HepG2 (cell line): ENCODE measurements around the gene A2ML1. TPM values are rescaled to one million over a fixed set of nuclear protein-coding genes. Genes with fewer than 3 reads are reported as not detected.

Experiments
- ATAC-seq: fragments of 200-7000 bp; cut with Tn5 transposase; 3 replicates; pipeline ENCODE4 v1.9.1; 2020; ENCODE audit warnings: mild to moderate bottlenecking, moderate library complexity
- BruUV-seq: library from RNA; stranded (reverse); fragments of 400-500 nt; replicated peaks from 2 replicates; lab custom pipeline; 2021; lab: Mats Ljungman, UMichigan
- CTCF ChIA-PET: fragments of 300-600 bp; formaldehyde crosslinking; extraction: SDS; loops from one replicate; lab custom pipeline; 2021; ENCODE audit warnings: low total read pairs, inconsistent platforms, low intra/inter-chr PET ratio; lab: Yijun Ruan, JAX
- POLR2A ChIA-PET: fragments of 350-600 bp; sonication (Branson Sonifier 250); formaldehyde crosslinking; loops from one replicate; lab custom pipeline; 2020; ENCODE audit warnings: antibody characterized with exemption, inconsistent platforms; lab: Yijun Ruan, JAX
- DNase-seq: peaks from one replicate; pipeline ENCODE4 v3.0.0-alpha.2; 2015; ENCODE audit warnings: low spot score
- FAIRE-seq: peaks from 3 replicates; lab custom pipeline; 2011; peaks lifted over from hg19 to GRCh38; lab: Jason Lieb, UNC
- H2AFZ ChIP-seq: one replicate; pipeline ENCODE4 v1.6.1; 2011; ENCODE audit warnings: low read length, inconsistent platforms
- H3K27ac ChIP-seq: fragments of 300-600 bp; 3 replicates; pipeline ENCODE4 v1.8.0; 2011; ENCODE audit warnings: mixed run types, mild to moderate bottlenecking, mixed read lengths, low read length, inconsistent platforms; ENCODE audit not compliant: insufficient read depth; ENCODE audit errors: extremely low read length
- H3K27me3 ChIP-seq, 2 experiments: fragments of 200-600 bp in 1 of 2; 2 replicates in 1 of 2; 3 replicates in 1 of 2; pipeline versions ENCODE4 v1.6.0 to v1.8.0; 2011; ENCODE audit warnings: low read length in 2 of 2, mild to moderate bottlenecking in 2 of 2, moderate library complexity in 2 of 2, inconsistent platforms in 1 of 2; ENCODE audit not compliant: insufficient read depth in 2 of 2, control insufficient read depth in 1 of 2
- H3K36me3 ChIP-seq, 2 experiments: fragments of 200-600 bp in 1 of 2; replicated peaks in 1 of 2; 2 replicates in 1 of 2; 3 replicates in 1 of 2; pipeline versions ENCODE4 v1.5.1 to v1.8.0; 2011; ENCODE audit warnings: low read length in 2 of 2, inconsistent platforms in 1 of 2; ENCODE audit not compliant: insufficient read depth in 2 of 2, control insufficient read depth in 1 of 2
- H3K4me1 ChIP-seq: 2 replicates; pipeline ENCODE4 v1.5.1; 2012; ENCODE audit warnings: low read length, inconsistent platforms; ENCODE audit not compliant: insufficient read depth
- H3K4me2 ChIP-seq: 2 replicates; pipeline ENCODE4 v1.6.0; 2011; ENCODE audit warnings: low read depth, low read length, inconsistent platforms
- H3K4me3 ChIP-seq, 3 experiments: fragments of 200-600 bp in 1 of 3; sonication (generic), shearing (Covaris generic) in 1 of 3; replicated peaks in 1 of 3; 2 replicates each; pipeline ENCODE4 v1.5.1; 2011 to 2016; ENCODE audit warnings: low read length in 3 of 3, inconsistent platforms in 2 of 3, low read depth in 2 of 3, mild to moderate bottlenecking in 2 of 3, control low read depth in 1 of 3, mixed read lengths in 1 of 3; ENCODE audit not compliant: insufficient read depth in 1 of 3
- H3K79me2 ChIP-seq: one replicate; pipeline ENCODE4 v1.6.1; 2011; ENCODE audit warnings: low read length, inconsistent platforms; ENCODE audit not compliant: insufficient read depth
- H3K9ac ChIP-seq: 2 replicates; pipeline ENCODE4 v1.6.0; 2011; ENCODE audit warnings: mild to moderate bottlenecking, low read depth, low read length, inconsistent platforms; ENCODE audit not compliant: insufficient read depth
- H3K9me3 ChIP-seq: 2 replicates; pipeline ENCODE4 v1.5.1; 2012; ENCODE audit warnings: mild to moderate bottlenecking, low read length
- H4K20me1 ChIP-seq: 2 replicates; pipeline ENCODE4 v1.6.0; 2011; ENCODE audit warnings: inconsistent platforms, mild to moderate bottlenecking, low read length, moderate library complexity; ENCODE audit not compliant: insufficient read depth
- DMTF1 ChIP-seq: sonication (generic); formaldehyde crosslinking; IDR thresholded peaks from 2 replicates; pipeline ENCODE4 v1.4.0; 2020; ENCODE audit warnings: mild to moderate bottlenecking, missing genetic modification reagents
- ISX ChIP-seq: sonication (generic); formaldehyde crosslinking; conservative IDR thresholded peaks from 2 replicates; pipeline ENCODE4 v1.5.0; 2020; ENCODE audit warnings: missing genetic modification reagents
- PHF5A ChIP-seq: IDR thresholded peaks from one replicate; pipeline ENCODE4 v1.6.1; 2018; ENCODE audit warnings: low read depth, missing genetic modification reagents; ENCODE audit not compliant: unreplicated experiment
- ZNF232 ChIP-seq: sonication (generic); formaldehyde crosslinking; IDR thresholded peaks from 2 replicates; pipeline ENCODE4 v1.4.0; 2020; ENCODE audit warnings: missing genetic modification reagents, borderline replicate concordance
- WGBS: methylation state at CpG from one replicate; pipeline ENCODE4 v1.1.6; 2017; ENCODE audit warnings: low lambda C conversion rate; 5-methylcytosine and 5-hydroxymethylcytosine counted together
- in situ Hi-C: cut with HindIII; loops from 2 replicates; pipeline ENCODE4 v1.10.0; 2017; ENCODE audit warnings: low pct_unique_long_range_greater_than_20kb; ENCODE audit not compliant: extremely low pct_ligation_motif_present
- intact Hi-C: fragments of 100-400 bp; cut with micrococcal nuclease; formaldehyde crosslinking; loops from one replicate; pipeline ENCODE4 v1.10.0; 2022; ENCODE audit not compliant: unreplicated experiment
- polyA plus RNA-seq, 8 experiments: library from polyadenylated mRNA; depleted of rRNA in 3 of 8; stranded (reverse) in 7 of 8; unstranded in 1 of 8; fragments of >200 nt; fragmentation: Illumina TruSeq in 4 of 8; extraction: Trizol in 4 of 8; gene quantifications; 2 replicates each; pipeline versions ENCODE4 v1.2.1 to v1.2.3, GENCODE V29; 2011 to 2016; ENCODE audit warnings: low read depth in 4 of 8, missing spikeins in 1 of 8, mixed read lengths in 1 of 8; ENCODE audit not compliant: insufficient read depth in 1 of 8
- total RNA-seq, 5 experiments: library from RNA; depleted of rRNA; stranded (reverse); fragments of >200 nt; fragmentation: Illumina TruSeq; extraction: Trizol; gene quantifications; 2 replicates each; pipeline ENCODE4 v1.2.3, GENCODE V29; 2016; ENCODE audit warnings: low read depth in 1 of 5
- TF ChIP-seq, protein P1 (sequence below): IDR thresholded peaks from 2 replicates; pipeline ENCODE4 v1.6.1; 2016; ENCODE audit warnings: low read depth, missing genetic modification reagents, missing compliant biosample characterization
- TF ChIP-seq, protein P2 (sequence below): sonication (generic); formaldehyde crosslinking; IDR thresholded peaks from 2 replicates; pipeline ENCODE4 v1.5.0; 2020; ENCODE audit warnings: missing genetic modification reagents
- TF ChIP-seq, protein P3 (sequence below), 2 experiments: sonication (generic) in 1 of 2; formaldehyde crosslinking in 1 of 2; IDR thresholded peaks; 2 replicates each; pipeline versions ENCODE4 v1.4.0 to v1.6.1; 2018 to 2020; ENCODE audit warnings: missing genetic modification reagents in 2 of 2, borderline replicate concordance in 1 of 2, low read depth in 1 of 2, mild to moderate bottlenecking in 1 of 2, missing biosample characterization in 1 of 2
- TF ChIP-seq, protein P4 (sequence below): sonication (generic); formaldehyde crosslinking; IDR thresholded peaks from 2 replicates; pipeline ENCODE4 v1.8.1; 2023; ENCODE audit warnings: mild to moderate bottlenecking, inconsistent platforms, moderate library complexity, missing genetic modification reagents, borderline replicate concordance

A2ML1 gene
- total and polyA plus RNA-seq, 2 of the 13 experiments (the other 11 are each of a cell fraction or from before 2014, with no cell fraction given), result not detected

- TF ChIP-seq, protein P1, sequence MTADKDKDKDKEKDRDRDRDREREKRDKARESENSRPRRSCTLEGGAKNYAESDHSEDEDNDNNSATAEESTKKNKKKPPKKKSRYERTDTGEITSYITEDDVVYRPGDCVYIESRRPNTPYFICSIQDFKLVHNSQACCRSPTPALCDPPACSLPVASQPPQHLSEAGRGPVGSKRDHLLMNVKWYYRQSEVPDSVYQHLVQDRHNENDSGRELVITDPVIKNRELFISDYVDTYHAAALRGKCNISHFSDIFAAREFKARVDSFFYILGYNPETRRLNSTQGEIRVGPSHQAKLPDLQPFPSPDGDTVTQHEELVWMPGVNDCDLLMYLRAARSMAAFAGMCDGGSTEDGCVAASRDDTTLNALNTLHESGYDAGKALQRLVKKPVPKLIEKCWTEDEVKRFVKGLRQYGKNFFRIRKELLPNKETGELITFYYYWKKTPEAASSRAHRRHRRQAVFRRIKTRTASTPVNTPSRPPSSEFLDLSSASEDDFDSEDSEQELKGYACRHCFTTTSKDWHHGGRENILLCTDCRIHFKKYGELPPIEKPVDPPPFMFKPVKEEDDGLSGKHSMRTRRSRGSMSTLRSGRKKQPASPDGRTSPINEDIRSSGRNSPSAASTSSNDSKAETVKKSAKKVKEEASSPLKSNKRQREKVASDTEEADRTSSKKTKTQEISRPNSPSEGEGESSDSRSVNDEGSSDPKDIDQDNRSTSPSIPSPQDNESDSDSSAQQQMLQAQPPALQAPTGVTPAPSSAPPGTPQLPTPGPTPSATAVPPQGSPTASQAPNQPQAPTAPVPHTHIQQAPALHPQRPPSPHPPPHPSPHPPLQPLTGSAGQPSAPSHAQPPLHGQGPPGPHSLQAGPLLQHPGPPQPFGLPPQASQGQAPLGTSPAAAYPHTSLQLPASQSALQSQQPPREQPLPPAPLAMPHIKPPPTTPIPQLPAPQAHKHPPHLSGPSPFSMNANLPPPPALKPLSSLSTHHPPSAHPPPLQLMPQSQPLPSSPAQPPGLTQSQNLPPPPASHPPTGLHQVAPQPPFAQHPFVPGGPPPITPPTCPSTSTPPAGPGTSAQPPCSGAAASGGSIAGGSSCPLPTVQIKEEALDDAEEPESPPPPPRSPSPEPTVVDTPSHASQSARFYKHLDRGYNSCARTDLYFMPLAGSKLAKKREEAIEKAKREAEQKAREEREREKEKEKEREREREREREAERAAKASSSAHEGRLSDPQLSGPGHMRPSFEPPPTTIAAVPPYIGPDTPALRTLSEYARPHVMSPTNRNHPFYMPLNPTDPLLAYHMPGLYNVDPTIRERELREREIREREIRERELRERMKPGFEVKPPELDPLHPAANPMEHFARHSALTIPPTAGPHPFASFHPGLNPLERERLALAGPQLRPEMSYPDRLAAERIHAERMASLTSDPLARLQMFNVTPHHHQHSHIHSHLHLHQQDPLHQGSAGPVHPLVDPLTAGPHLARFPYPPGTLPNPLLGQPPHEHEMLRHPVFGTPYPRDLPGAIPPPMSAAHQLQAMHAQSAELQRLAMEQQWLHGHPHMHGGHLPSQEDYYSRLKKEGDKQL, result no peak
- TF ChIP-seq, protein P2, sequence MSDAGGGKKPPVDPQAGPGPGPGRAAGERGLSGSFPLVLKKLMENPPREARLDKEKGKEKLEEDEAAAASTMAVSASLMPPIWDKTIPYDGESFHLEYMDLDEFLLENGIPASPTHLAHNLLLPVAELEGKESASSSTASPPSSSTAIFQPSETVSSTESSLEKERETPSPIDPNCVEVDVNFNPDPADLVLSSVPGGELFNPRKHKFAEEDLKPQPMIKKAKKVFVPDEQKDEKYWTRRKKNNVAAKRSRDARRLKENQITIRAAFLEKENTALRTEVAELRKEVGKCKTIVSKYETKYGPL, result no peak
- TF ChIP-seq ZNF232, result no peak
- TF ChIP-seq, protein P3, sequence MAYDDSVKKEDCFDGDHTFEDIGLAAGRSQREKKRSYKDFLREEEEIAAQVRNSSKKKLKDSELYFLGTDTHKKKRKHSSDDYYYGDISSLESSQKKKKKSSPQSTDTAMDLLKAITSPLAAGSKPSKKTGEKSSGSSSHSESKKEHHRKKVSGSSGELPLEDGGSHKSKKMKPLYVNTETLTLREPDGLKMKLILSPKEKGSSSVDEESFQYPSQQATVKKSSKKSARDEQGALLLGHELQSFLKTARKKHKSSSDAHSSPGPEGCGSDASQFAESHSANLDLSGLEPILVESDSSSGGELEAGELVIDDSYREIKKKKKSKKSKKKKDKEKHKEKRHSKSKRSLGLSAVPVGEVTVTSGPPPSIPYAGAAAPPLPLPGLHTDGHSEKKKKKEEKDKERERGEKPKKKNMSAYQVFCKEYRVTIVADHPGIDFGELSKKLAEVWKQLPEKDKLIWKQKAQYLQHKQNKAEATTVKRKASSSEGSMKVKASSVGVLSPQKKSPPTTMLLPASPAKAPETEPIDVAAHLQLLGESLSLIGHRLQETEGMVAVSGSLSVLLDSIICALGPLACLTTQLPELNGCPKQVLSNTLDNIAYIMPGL (CRISPR knock-in tag; IDR thresholded peaks at IDR 0.05; ENCODE audit: borderline replicate concordance in 1 of 2, low read depth in 1 of 2), result no peak
These were observed 8.7 kb downstream of the A2ML1 start (continued) for GRCh38 chr12:8831116-8831515.

DNA sequence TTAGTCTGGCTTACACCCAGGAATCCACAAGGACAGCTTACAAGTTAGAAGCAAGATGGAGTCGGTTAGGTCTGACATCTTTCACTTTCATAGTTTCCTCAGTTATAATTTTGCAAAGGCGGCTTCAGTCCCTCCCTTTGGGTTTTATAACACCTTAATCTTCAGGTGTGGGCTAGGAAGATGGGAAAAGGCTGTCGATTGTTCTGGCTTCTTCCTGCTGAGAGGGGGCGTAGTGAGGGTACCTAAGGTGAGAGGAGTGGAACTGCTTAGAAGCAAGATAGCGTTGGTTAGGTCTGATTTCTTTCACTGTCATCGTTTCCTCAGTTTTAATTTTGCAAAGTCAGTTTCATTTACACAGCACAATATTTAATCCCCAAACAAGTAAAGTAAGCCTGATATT, 10.1 kb downstream of the A2ML1 start:
- peaks cover 1 to 9% of the 10 kb centered on the region in 2 experiments; a peak in 2 of 5 replicates for H3K27me3 ChIP-seq
- H3K79me2 ChIP-seq, result no peaks in the 10 kb centered on the region
- TF ChIP-seq DMTF1 (CRISPR knock-in tag) (no peak), ISX (CRISPR knock-in tag) (no peak), PHF5A (CRISPR knock-in tag) (no peak)
- TF ChIP-seq, protein P4, sequence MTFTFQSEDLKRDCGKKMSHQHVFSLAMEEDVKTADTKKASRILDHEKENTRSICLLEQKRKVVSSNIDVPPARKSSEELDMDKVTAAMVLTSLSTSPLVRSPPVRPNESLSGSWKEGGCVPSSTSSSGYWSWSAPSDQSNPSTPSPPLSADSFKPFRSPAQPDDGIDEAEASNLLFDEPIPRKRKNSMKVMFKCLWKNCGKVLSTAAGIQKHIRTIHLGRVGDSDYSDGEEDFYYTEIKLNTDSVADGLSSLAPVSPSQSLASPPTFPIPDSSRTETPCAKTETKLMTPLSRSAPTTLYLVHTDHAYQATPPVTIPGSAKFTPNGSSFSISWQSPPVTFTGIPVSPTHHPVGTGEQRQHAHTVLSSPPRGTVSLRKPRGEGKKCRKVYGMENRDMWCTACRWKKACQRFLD, result no peak
- WGBS, result 27% methylated on average over 6 of the region's 6 CpGs
- CTCF ChIA-PET, result no interaction called here
- intact Hi-C loops, result no loop called here
- no peaks in the 10 kb centered on the region for H3K4me1 ChIP-seq
- in situ Hi-C loops, result no loop called here
- no peaks in the 10 kb centered on the region for H3K9me3 ChIP-seq
- FAIRE-seq (no peak), DNase-seq (no peak), ATAC-seq (no peak)
- POLR2A ChIA-PET, result no interaction called here
- no peaks in the 10 kb centered on the region for H3K36me3 ChIP-seq
- no TSS peak for BruUV-seq
- no peak overlapping the region for H3K9ac ChIP-seq
- no peak overlapping the region for H3K4me3 ChIP-seq
- H3K27ac ChIP-seq, result no peak overlapping the region
- no peak overlapping the region for H2AFZ ChIP-seq
- H4K20me1 ChIP-seq, result no peaks in the 10 kb centered on the region
- H3K4me2 ChIP-seq, result no peak overlapping the region
